ENCODE measurements around the gene IRGM. TPM values are rescaled to one million over a fixed set of nuclear protein-coding genes. Genes with fewer than 3 reads are reported as not detected.
"Not testable (repeated sequence)": the region's sequence is repeated elsewhere in the genome, so short reads cannot be mapped to it uniquely, and the experiment has no call there.

IRGM gene
- total and polyA plus RNA-seq, 4 experiments from 2014 or later: 1.5 to 4.7 (median 3.9) TPM

GRCh38 chr5:150847334-150847695 lies 994 bp downstream of the IRGM start:
- no peak for DNase-seq
- intact Hi-C loops (cut with micrococcal nuclease): loop anchor here (1.0 to 5.0 kb wide), 7 partner anchors 46 to 389 kb away; no protein-coding TSS in a partner anchor
- H3K27ac Mint-ChIP-seq: peak overlapping the region in 5 of 7 donors; percentile 76 to 95 (median 93)

DNA sequence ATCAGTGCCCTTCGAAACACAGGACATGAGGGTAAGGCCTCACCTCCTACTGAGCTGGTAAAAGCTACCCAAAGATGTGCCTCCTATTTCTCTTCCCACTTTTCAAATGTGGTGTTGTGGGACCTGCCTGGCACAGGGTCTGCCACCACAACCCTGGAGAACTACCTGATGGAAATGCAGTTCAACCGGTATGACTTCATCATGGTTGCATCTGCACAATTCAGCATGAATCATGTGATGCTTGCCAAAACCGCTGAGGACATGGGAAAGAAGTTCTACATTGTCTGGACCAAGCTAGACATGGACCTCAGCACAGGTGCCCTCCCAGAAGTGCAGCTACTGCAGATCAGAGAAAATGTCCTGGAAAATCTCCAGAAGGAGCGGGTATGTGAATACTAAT lies 1.9 kb downstream of the IRGM start:
- intact Hi-C loops (cut with micrococcal nuclease): loop anchor here (5.0 kb wide), 1 partner anchor 269 kb away; no protein-coding TSS in a partner anchor
- CTCF ChIA-PET (ENCODE audit: partially characterized antibody): interaction anchor here (0.7 to 4.8 kb wide), 11 partner anchors 43 to 294 kb away, joined by 3 to 141 read pairs (median 7); partner anchors contain the start of gene SMIM3

More at GRCh38 chr5:150847334-150847695, 994 bp downstream of the IRGM start:
- no peaks in the 10 kb centered on the region for H3K27me3 ChIP-seq (ENCODE audit: insufficient read depth, low read length)
- no peaks in the 10 kb centered on the region for H3K36me3 ChIP-seq (ENCODE audit: insufficient read depth, low read length)
- ChIA-PET CTCF (ENCODE audit: partially characterized antibody) (interaction anchor here (0.6 to 4.8 kb wide), 35 partner anchors 25 to 405 kb away, joined by 3 to 141 read pairs (median 5); partner anchors contain the start of genes DCTN4, RBM22 and SMIM3), POLR2A (ENCODE audit: partially characterized antibody) (interaction anchor here (0.9 to 3.2 kb wide), 8 partner anchors 46 to 398 kb away, joined by 3 to 31 read pairs (median 12); partner anchors contain the start of genes DCTN4, RBM22, RPS14 and SMIM3)
- Mint-ChIP-seq H3K4me3 (peak overlapping the region; percentile 83 to 91 (median 86)), H3K36me3 (no peaks in the 10 kb centered on the region), H3K4me1 (peaks cover 16 to 33% (median 26%) of the 10 kb centered on the region in 4 donors), H3K9me3 (peaks cover 0 to 6% (median 0%) of the 10 kb centered on the region in 8 donors), H3K27me3 (no peaks in the 10 kb centered on the region)
- no peaks in the 10 kb centered on the region for H3K9me3 ChIP-seq (ENCODE audit: control insufficient read depth in 1 of 2, low read length in 2 of 2)
- H3K4me1 ChIP-seq (ENCODE audit: insufficient read depth, low read length): peaks cover 8% of the 10 kb centered on the region
- H3K27ac ChIP-seq (ENCODE audit: low read depth, low read length): no peak overlapping the region
- H3K4me3 ChIP-seq (ENCODE audit: low read length in 2 of 2): no peak overlapping the region

GRCh38 chr5:150851039-150851438 lies 4.7 kb downstream of the IRGM start:
- no peaks in the 10 kb centered on the region for H3K9me3 ChIP-seq (ENCODE audit: control insufficient read depth in 1 of 2, low read length in 2 of 2)
- intact Hi-C loops (cut with micrococcal nuclease): no loop called here
- Mint-ChIP-seq H3K27me3 (no peaks in the 10 kb centered on the region), H3K4me3 (no peak overlapping the region), H3K27ac (no peak overlapping the region), H3K36me3 (no peaks in the 10 kb centered on the region), H3K4me1 (peaks cover 18 to 35% (median 24%) of the 10 kb centered on the region in 4 donors), H3K9me3 (peaks cover 0 to 10% (median 0%) of the 10 kb centered on the region in 8 donors)
- H3K4me3 ChIP-seq (ENCODE audit: low read length in 2 of 2): no peak overlapping the region
- ChIA-PET CTCF (ENCODE audit: partially characterized antibody) (interaction anchor here (1.5 to 4.2 kb wide), 3 partner anchors 286 to 392 kb away, joined by 3 to 38 read pairs (median 6); no protein-coding TSS in a partner anchor), POLR2A (ENCODE audit: partially characterized antibody) (no interaction called here)
- peaks cover 8% of the 10 kb centered on the region for H3K4me1 ChIP-seq (ENCODE audit: insufficient read depth, low read length)
- H3K27me3 ChIP-seq (ENCODE audit: insufficient read depth, low read length): no peaks in the 10 kb centered on the region
- no peaks in the 10 kb centered on the region for H3K36me3 ChIP-seq (ENCODE audit: insufficient read depth, low read length)
- no peak for DNase-seq
- no peak overlapping the region for H3K27ac ChIP-seq (ENCODE audit: low read depth, low read length)

More for the DNA sequence above, 1.9 kb downstream of the IRGM start:
- Mint-ChIP-seq H3K36me3 (no peaks in the 10 kb centered on the region), H3K27ac (no peak overlapping the region), H3K4me1 (peaks cover 16 to 33% (median 26%) of the 10 kb centered on the region in 4 donors), H3K27me3 (no peaks in the 10 kb centered on the region), H3K9me3 (peaks cover 0 to 6% (median 0%) of the 10 kb centered on the region in 8 donors), H3K4me3 (no peak overlapping the region)
- Histone ChIP-seq H3K27ac (ENCODE audit: low read depth, low read length) (no peak overlapping the region), H3K9me3 (ENCODE audit: control insufficient read depth in 1 of 2, low read length in 2 of 2) (no peaks in the 10 kb centered on the region), H3K27me3 (ENCODE audit: insufficient read depth, low read length) (no peaks in the 10 kb centered on the region), H3K4me3 (ENCODE audit: low read length in 2 of 2) (no peak overlapping the region), H3K36me3 (ENCODE audit: insufficient read depth, low read length) (no peaks in the 10 kb centered on the region), H3K4me1 (ENCODE audit: insufficient read depth, low read length) (peaks cover 8% of the 10 kb centered on the region)
- POLR2A ChIA-PET (ENCODE audit: partially characterized antibody): interaction anchor here (1.7 kb wide), 1 partner anchor 399 kb away, joined by 5 read pairs; the partner anchor contains the start of gene RPS14
- DNase-seq: no peak

DNA sequence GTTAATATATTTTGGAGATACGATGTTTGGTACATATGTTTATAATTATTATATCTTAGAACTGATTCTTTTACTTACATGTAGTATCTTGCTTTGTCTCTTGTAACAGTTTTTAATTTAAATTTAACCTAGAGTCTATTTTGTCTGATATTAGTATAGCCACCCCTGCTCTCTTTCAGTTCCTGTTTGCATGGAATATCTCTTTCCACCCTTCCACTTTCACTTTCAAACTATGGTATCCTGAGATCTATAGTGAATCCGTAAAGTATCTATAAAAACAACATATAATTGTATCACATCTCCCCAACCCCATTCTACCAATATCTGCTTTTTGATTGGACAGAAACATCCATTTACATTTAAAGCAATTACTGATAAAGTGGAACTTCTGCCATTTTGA lies 7.2 kb downstream of the IRGM start:
- H3K4me3 Mint-ChIP-seq: peak overlapping the region; percentile 30 to 81 (median 59)
- peaks cover 0 to 14% (median 0%) of the 10 kb centered on the region in 8 donors for H3K9me3 Mint-ChIP-seq
- H3K36me3 ChIP-seq (ENCODE audit: insufficient read depth, low read length): no peaks in the 10 kb centered on the region
- ChIA-PET POLR2A (ENCODE audit: partially characterized antibody) (no interaction called here), CTCF (ENCODE audit: partially characterized antibody) (no interaction called here)
- no peak overlapping the region for H3K4me3 ChIP-seq (ENCODE audit: low read length in 2 of 2)
- intact Hi-C loops (cut with micrococcal nuclease): no loop called here
- H3K27ac Mint-ChIP-seq: peak overlapping the region in 2 of 7 donors; percentile 12 to 25
- no peaks in the 10 kb centered on the region for H3K4me1 ChIP-seq (ENCODE audit: insufficient read depth, low read length)
- no peak overlapping the region for H3K27ac ChIP-seq (ENCODE audit: low read depth, low read length)
- no peaks in the 10 kb centered on the region for H3K27me3 ChIP-seq (ENCODE audit: insufficient read depth, low read length)
- no peaks in the 10 kb centered on the region for H3K36me3 Mint-ChIP-seq
- no peaks in the 10 kb centered on the region for H3K9me3 ChIP-seq (ENCODE audit: control insufficient read depth in 1 of 2, low read length in 2 of 2)
- DNase-seq: peak in 1 of 5 donors; percentile 5
- no peaks in the 10 kb centered on the region for H3K27me3 Mint-ChIP-seq
- peaks cover 7 to 15% (median 11%) of the 10 kb centered on the region in 4 donors for H3K4me1 Mint-ChIP-seq

GRCh38 chr5:150856700-150857099 lies 10.4 kb downstream of the IRGM start:
- intact Hi-C loops (cut with micrococcal nuclease); H3K36me3 Mint-ChIP-seq; H3K4me1 Mint-ChIP-seq; H3K9me3 ChIP-seq (ENCODE audit: control insufficient read depth in 1 of 2, low read length in 2 of 2); CTCF ChIA-PET (ENCODE audit: partially characterized antibody); H3K27me3 Mint-ChIP-seq; H3K27ac ChIP-seq (ENCODE audit: low read depth, low read length); H3K36me3 ChIP-seq (ENCODE audit: insufficient read depth, low read length); DNase-seq; H3K4me1 ChIP-seq (ENCODE audit: insufficient read depth, low read length); H3K27ac Mint-ChIP-seq; H3K4me3 Mint-ChIP-seq; POLR2A ChIA-PET (ENCODE audit: partially characterized antibody); H3K27me3 ChIP-seq (ENCODE audit: insufficient read depth, low read length); H3K4me3 ChIP-seq (ENCODE audit: low read length in 2 of 2): not testable (repeated sequence)
- H3K9me3 Mint-ChIP-seq: peaks cover 0 to 33% (median 14%) of the 10 kb centered on the region in 8 donors

DNA sequence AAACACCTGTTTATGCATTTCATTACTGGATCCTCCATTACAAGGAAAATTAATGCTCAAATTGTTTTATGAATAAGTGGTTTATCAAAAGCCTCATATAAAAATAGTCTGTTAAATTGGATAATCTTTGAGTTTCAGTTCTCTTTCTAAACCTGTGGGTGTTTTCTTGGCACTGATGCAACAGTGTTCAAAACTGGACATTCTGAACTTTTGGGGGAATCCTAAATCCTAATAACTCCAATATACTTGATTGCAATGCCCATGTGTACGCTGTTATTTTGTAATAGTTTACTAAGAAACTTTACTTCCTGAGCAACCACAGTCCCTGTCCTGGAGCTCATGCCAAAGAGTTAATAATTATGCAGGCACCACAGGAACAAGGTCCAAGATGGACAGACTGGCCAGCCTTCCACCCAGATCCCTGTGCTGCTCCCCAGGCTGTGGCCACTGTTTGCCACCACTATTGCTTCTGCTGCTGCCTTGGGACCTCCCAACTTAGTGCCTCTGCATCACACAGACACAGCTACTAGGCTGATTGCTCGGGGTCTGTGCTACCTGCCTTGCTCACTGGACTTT lies 14.0 kb downstream of the IRGM start:
- no peak overlapping the region for H3K27ac ChIP-seq (ENCODE audit: low read depth, low read length)
- no peaks in the 10 kb centered on the region for H3K4me1 ChIP-seq (ENCODE audit: insufficient read depth, low read length)
- intact Hi-C loops (cut with micrococcal nuclease): no loop called here
- no peaks in the 10 kb centered on the region for H3K9me3 ChIP-seq (ENCODE audit: control insufficient read depth in 1 of 2, low read length in 2 of 2)
- H3K4me3 ChIP-seq (ENCODE audit: low read length in 2 of 2): no peak overlapping the region
- peaks cover 7 to 50% (median 31%) of the 10 kb centered on the region in 8 donors for H3K9me3 Mint-ChIP-seq
- H3K36me3 ChIP-seq (ENCODE audit: insufficient read depth, low read length): no peaks in the 10 kb centered on the region
- peaks cover 0 to 2% of the 10 kb centered on the region in 2 donors for H3K27me3 Mint-ChIP-seq
- peaks cover 10 to 15% of the 10 kb centered on the region in 2 donors for H3K36me3 Mint-ChIP-seq
- CTCF ChIA-PET (ENCODE audit: partially characterized antibody): no interaction called here
- no peaks in the 10 kb centered on the region for H3K4me1 Mint-ChIP-seq
- DNase-seq: no peak
- POLR2A ChIA-PET (ENCODE audit: partially characterized antibody): no interaction called here
- H3K27ac Mint-ChIP-seq: no peak overlapping the region
- H3K4me3 Mint-ChIP-seq: no peak overlapping the region
- no peaks in the 10 kb centered on the region for H3K27me3 ChIP-seq (ENCODE audit: insufficient read depth, low read length)

DNA sequence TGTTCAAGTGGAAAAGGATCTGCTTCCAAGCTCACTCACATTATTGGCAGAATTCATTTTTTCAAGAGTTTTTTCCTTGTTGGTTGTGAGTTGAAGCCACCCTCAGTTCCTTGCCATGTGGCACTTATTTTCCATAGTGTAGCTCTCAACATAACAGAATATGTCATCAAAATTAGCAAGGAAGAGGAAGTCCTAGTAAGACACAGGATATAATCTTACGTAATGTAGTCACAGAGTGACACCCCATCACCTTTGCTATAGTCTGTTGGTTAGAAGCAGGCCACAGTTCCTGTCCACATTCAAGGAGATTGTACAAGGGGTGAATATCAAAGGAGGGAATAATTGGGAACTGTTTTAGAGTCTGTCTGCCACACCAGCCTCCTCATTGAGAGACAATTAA lies 15.7 kb downstream of the IRGM start:
- intact Hi-C loops (cut with micrococcal nuclease): no loop called here
- no peak overlapping the region for H3K4me3 Mint-ChIP-seq
- H3K36me3 ChIP-seq (ENCODE audit: insufficient read depth, low read length): no peaks in the 10 kb centered on the region
- CTCF ChIA-PET (ENCODE audit: partially characterized antibody): no interaction called here
- no peaks in the 10 kb centered on the region for H3K9me3 ChIP-seq (ENCODE audit: control insufficient read depth in 1 of 2, low read length in 2 of 2)
- POLR2A ChIA-PET (ENCODE audit: partially characterized antibody): no interaction called here
- H3K9me3 Mint-ChIP-seq: peaks cover 10 to 59% (median 39%) of the 10 kb centered on the region in 8 donors
- no peaks in the 10 kb centered on the region for H3K27me3 ChIP-seq (ENCODE audit: insufficient read depth, low read length)
- H3K36me3 Mint-ChIP-seq: peaks cover 13 to 15% of the 10 kb centered on the region in 2 donors
- no peak overlapping the region for H3K27ac Mint-ChIP-seq
- H3K4me3 ChIP-seq (ENCODE audit: low read length in 2 of 2): no peak overlapping the region
- H3K27ac ChIP-seq (ENCODE audit: low read depth, low read length): no peak overlapping the region
- DNase-seq: no peak
- no peaks in the 10 kb centered on the region for H3K4me1 Mint-ChIP-seq
- H3K27me3 Mint-ChIP-seq: peaks cover 0 to 2% of the 10 kb centered on the region in 2 donors
- no peaks in the 10 kb centered on the region for H3K4me1 ChIP-seq (ENCODE audit: insufficient read depth, low read length)
